ENCODE measurements around the gene GDF3.
"Not testable (repeated sequence)": the region's sequence is repeated elsewhere in the genome, so short reads cannot be mapped to it uniquely, and the experiment has no call there.

The GDF3 gene

DNA sequence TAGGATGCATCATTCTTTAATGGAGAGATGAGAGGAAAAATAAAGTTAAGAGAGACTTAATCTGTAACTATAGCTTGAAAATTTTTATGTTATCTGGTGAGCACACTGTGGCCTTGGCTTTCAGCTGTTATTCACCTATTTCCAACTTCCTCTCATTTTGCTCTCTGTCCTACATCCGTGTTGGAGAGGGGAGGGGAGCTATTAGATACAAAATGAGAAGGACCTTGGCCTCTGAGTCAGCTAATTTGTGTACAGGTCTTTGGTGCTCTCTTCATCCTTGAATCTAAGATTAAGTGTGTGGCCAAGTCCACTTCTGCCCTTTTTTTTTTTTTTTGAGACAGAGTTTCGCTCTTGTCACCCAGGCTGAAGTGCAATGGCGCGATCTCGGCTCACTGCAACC, 29.0 kb downstream of the GDF3 start:
- no peak for DNase-seq

- no peak for DNase-seq
These were observed 33.8 kb downstream of the GDF3 start for GRCh38 chr12:7661741-7662140.

DNA sequence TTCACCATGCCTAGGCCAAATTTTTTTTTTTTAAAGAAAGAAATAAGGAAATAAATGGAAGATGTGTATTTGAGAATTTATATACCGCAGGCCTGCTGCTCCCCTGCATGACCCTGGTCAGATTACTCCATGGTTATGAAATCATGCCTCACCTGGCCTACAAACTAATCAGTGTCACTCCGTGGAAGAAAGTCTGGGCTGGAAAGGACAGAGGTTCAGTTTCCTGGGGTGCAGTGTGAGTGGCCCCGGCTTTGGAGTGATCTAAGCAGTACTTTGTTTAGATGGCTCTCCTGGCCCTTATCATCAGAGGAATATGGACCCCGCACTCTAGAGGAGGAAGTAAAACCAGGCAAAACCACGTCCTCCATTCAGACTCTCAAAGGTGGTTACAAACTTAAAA, 39.5 kb downstream of the GDF3 start:
- no peak for DNase-seq

- no peak for DNase-seq
These were observed 45.5 kb downstream of the GDF3 start for GRCh38 chr12:7650091-7650490.

DNA sequence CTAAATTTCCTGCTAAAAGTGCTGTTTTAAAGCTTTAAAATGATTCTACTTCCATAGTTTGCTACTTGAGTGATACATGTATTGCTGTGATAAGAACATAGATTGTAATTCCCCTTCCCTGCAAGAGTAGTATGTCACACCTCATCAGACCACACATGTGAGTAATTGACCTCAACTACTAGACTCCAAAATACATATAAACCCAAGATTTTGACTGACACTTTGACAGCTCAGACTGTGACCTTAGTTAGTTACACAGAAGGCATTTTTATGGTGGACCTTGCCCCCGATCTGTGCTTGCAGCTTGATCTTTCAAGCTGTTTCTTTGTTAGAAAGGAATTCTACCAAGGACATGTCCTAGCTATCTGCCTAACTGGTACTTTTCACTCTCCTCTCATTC, 48.5 kb downstream of the GDF3 start:
- DNase-seq: no peak

- DNase-seq: no peak
These were observed 49.4 kb downstream of the GDF3 start for GRCh38 chr12:7646178-7646475.

GRCh38 chr12:7645395-7646177, 50.0 kb downstream of the GDF3 start:
- peak; percentile 41 for DNase-seq

DNA sequence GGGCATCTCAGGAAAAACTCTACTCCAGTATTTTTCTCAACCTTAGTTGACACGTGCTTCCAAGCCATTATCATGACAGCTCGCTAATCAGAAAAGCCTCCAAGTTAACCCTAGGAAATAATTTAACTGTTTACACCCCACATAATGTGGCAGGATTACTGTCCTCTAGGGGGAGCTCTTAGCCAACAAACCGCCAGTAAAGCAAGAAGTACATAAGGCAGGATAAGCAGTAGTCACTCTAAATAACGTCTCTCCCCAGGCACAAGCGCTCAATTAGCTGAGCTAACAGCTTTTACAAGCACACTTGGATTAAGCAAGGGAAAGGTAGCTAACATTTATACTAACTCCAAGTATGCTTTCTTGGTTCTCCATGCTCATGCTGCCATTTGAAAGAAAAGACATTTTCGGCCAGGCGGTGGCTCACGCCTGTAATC, 52.7 kb downstream of the GDF3 start:
- DNase-seq: no peak

DNA sequence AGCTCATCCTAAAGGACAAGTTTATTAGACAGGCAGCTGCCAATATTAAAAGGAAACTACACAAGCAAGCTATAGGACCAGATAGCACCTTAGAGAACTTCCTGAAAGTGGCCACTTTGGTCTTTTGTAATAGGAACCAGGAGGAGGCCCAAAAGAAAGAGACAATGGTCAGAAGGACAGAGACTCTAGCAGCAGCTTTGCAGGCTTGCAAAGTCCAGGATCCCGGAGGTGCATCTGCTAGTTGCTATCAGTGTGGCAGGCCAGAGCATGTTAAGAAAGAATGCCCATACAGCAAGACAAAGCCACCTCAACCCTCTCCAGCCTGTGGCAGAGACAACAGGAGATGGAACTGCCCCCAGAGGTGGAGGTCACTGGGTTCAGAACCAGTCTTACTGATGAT, 53.3 kb downstream of the GDF3 start:
- DNase-seq: no peak

DNA sequence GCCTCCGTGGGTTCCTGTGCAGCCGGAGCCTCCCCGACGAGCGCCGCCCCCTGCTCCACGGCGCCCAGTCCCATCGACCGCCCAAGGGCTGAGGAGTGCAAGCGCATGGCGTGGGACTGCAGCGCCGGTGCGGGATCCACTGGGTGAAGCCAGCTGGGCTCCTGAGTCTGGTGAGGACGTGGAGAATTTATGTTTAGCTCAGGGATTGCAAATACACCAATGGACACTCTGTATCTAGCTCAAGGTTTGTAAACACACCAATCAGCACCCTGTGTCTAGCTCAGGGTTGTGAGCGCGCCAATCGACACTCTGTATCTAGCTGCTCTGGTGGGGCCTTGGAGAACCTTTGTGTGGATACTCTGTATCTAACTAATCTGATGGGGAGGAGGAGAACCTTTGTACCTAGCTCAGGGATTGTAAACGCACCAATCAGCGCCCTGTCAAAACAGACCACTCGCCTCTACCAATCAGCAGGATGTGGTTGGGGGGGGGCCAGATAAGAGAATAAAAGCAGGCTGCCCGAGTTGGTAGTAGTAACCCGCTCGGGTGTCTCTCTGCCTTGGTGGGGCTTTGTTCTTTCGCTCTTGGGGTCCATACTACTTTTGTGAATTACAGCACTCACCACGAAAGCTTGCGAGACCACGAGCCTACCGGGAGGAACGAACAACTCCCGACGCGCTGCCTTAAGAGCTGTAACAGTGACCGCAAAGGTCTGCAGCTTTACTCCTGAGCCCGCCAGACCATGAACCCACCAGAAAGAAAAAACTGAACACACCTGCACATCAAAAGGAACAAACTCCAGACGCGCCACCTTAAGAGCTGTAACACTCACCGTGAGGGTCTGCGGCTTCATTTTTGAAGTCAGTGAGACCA, 55.2 kb downstream of the GDF3 start:
- DNase-seq: not testable (repeated sequence)

Data from NCI-H1048 (cell line).